M059J (cell line): Measurements from ENCODE around the gene GOLT1A. TPM values are rescaled to one million over a fixed set of nuclear protein-coding genes. Genes with fewer than 3 reads are reported as not detected.
A peak's percentile ranks its signal among the peaks of the same experiment; 100 is the strongest.
"Not testable (repeated sequence)": the region's sequence is repeated elsewhere in the genome, so short reads cannot be mapped to it uniquely, and the experiment has no call there.

Experiments
- DNase-seq: peaks from one replicate; pipeline ENCODE4 v3.0.0-alpha.2; 2012; ENCODE audit warnings: low read depth
- total RNA-seq: library from RNA; depleted of rRNA; stranded (reverse); fragments of >200 nt; shearing (Covaris generic); gene quantifications from 2 replicates; pipeline ENCODE4 v1.2.3, GENCODE V29; 2014

GOLT1A gene
- total RNA-seq, 1 experiment from 2014 or later = 2.2 TPM

GRCh38 chr1:204249736-204250427 is 36.1 kb upstream of the GOLT1A start:
- no peak for DNase-seq

- no peak for DNase-seq
These were observed 35.2 kb upstream of the GOLT1A start for GRCh38 chr1:204248954-204249353.

- DNase-seq = no peak
These were observed 33.1 kb upstream of the GOLT1A start for GRCh38 chr1:204246876-204247275.

GRCh38 chr1:204242920-204243319 is 29.1 kb upstream of the GOLT1A start:
- no peak for DNase-seq

GRCh38 chr1:204241914-204242313 is 28.1 kb upstream of the GOLT1A start:
- no peak for DNase-seq

GRCh38 chr1:204241050-204241449 is 27.3 kb upstream of the GOLT1A start:
- no peak for DNase-seq

- DNase-seq = no peak
These were observed 26.4 kb upstream of the GOLT1A start for GRCh38 chr1:204240233-204240632.

- DNase-seq = not testable (repeated sequence)
These were observed 25.6 kb upstream of the GOLT1A start for GRCh38 chr1:204239401-204239800.

GRCh38 chr1:204238520-204238919 is 24.7 kb upstream of the GOLT1A start:
- not testable (repeated sequence) for DNase-seq

- DNase-seq = not testable (repeated sequence)
These were observed 23.7 kb upstream of the GOLT1A start for GRCh38 chr1:204237515-204237914.

GRCh38 chr1:204232526-204232925 is 18.7 kb upstream of the GOLT1A start:
- peak; percentile 22 for DNase-seq

- no peak for DNase-seq
These were observed 16.4 kb upstream of the GOLT1A start for GRCh38 chr1:204230211-204230610.

- DNase-seq = no peak
These were observed 15.1 kb upstream of the GOLT1A start for GRCh38 chr1:204228896-204229295.

- DNase-seq = no peak
These were observed 14.4 kb upstream of the GOLT1A start for GRCh38 chr1:204227996-204228785.

GRCh38 chr1:204227351-204227750 is 13.6 kb upstream of the GOLT1A start:
- DNase-seq = no peak

GRCh38 chr1:204225841-204226735 is 12.3 kb upstream of the GOLT1A start:
- DNase-seq = peak; percentile 75

GRCh38 chr1:204224655-204225054 is 10.9 kb upstream of the GOLT1A start:
- peak; percentile 27 for DNase-seq

- DNase-seq = no peak
These were observed 9.5 kb upstream of the GOLT1A start for GRCh38 chr1:204223129-204223860.

- DNase-seq = no peak
These were observed 8.9 kb upstream of the GOLT1A start for GRCh38 chr1:204222764-204223055.

GRCh38 chr1:204222006-204222763 is 8.4 kb upstream of the GOLT1A start:
- no peak for DNase-seq

- no peak for DNase-seq
These were observed 7.5 kb upstream of the GOLT1A start for GRCh38 chr1:204221271-204221670.
